Measurements from ENCODE around the gene KIAA1549.

GRCh38 chr7:138900035-138900828, 81.0 kb downstream of the KIAA1549 start:
- TF ChIP-seq JUND (IDR thresholded peaks at IDR 0.05), result no peak
- TF ChIP-seq CTCF (IDR thresholded peaks at IDR 0.05; ENCODE audit: low read depth, low read length, missing input control), result no peak
- no peak for TF ChIP-seq MAX (IDR thresholded peaks at IDR 0.05)
- TF ChIP-seq RAD21 (IDR thresholded peaks at IDR 0.05), result no peak
- TF ChIP-seq HNF4G (IDR thresholded peaks at IDR 0.05), result no peak
- TF ChIP-seq REST (IDR thresholded peaks at IDR 0.05), result no peak
- TF ChIP-seq SP1 (IDR thresholded peaks at IDR 0.05), result no peak
- TF ChIP-seq YY1 (IDR thresholded peaks at IDR 0.05), result no peak
- no peak for TF ChIP-seq ATF3 (IDR thresholded peaks at IDR 0.05)
